Activated T-cell treated with anti-CD3 and anti-CD28 coated beads for 24 hours (primary cell): ENCODE data around the gene ADGRB3.
"Not testable (repeated sequence)": the region's sequence is repeated elsewhere in the genome, so short reads cannot be mapped to it uniquely, and the experiment has no call there.

Source experiments
- DNase-seq: peaks from one replicate; pipeline ENCODE4 v3.0.0-alpha.2; 2020; ENCODE audit warnings: low read depth

ADGRB3 gene

DNA sequence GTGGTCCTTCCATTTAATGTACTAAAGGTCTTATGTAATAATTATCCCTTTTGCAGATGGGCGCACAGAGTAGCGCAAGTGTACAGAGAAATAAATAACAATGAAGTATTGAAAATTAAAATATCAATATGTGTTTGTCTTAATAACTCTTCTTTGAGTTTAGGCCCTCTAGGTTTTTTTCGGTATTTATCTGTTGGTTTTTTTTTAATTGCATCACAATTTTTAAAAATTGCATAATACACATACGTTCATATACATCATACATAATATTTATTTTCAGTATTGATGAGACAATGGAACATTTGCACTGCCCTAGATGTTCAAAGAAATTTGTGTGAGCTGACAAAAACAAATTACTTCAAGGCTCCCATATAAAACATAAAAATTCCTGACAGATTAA is 15.1 kb downstream of the ADGRB3 start:
- no peak for DNase-seq

GRCh38 chr6:68651011-68651985 is 16.2 kb downstream of the ADGRB3 start:
- DNase-seq, result no peak

DNA sequence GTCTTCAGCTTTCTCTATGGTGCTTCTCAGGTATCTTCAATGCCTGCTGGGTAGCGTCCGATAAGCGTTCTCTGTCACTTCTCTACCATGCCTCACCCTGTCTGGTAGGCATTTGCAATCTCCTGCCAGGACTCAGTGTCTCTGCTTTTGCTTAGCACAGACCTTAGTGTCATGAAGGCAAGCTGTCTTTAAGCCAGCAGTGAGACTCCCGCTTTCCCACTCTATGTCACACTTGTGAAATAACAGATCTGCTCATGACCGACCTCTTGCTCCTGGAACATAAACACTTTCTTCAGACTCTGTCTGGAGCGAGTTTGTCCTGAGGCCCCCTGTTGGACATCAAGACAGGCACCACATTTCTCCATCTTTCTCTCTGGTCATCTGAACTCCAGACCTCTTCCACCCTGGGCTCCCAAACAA is 17.0 kb downstream of the ADGRB3 start:
- no peak for DNase-seq

DNA sequence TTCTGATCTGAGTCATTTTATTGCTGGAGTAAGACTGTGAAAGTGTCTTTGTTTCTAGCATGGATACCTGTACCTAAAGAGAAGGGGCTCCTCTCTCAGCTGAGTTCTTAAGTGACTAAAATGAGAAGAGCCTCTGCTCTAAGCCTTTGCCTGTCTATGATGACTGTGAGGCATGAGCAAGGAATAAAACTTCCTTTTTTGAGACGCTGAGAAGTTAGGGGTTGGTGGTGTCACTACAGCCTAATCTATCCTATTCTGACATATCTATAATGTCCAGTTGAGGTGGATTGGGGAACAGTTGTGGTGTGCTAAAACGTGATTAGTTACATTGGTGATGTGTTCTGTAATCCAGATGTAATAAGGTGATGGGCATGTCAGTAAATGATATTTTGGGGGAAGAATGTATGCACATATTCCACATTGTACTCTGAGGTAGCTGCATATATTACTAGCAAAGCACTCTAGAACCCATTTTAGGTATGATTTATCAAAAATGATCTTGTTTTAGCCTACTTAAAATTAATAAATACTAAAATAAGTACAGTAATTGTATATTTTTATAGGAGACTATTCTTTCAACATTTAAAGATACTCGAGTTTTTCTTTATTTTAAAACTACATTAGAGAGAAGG is 18.1 kb downstream of the ADGRB3 start:
- no peak for DNase-seq

- DNase-seq, result no peak
These were observed 18.6 kb downstream of the ADGRB3 start for GRCh38 chr6:68653706-68654089.

- no peak for DNase-seq
These were observed 19.1 kb downstream of the ADGRB3 start for GRCh38 chr6:68654134-68654533.

GRCh38 chr6:68655028-68655427 is 19.9 kb downstream of the ADGRB3 start:
- DNase-seq, result no peak

GRCh38 chr6:68657374-68658139 is 22.5 kb downstream of the ADGRB3 start:
- DNase-seq, result no peak

GRCh38 chr6:68658338-68658737 is 23.3 kb downstream of the ADGRB3 start:
- DNase-seq, result no peak

GRCh38 chr6:68673255-68673654 is 38.2 kb downstream of the ADGRB3 start:
- DNase-seq, result no peak

DNA sequence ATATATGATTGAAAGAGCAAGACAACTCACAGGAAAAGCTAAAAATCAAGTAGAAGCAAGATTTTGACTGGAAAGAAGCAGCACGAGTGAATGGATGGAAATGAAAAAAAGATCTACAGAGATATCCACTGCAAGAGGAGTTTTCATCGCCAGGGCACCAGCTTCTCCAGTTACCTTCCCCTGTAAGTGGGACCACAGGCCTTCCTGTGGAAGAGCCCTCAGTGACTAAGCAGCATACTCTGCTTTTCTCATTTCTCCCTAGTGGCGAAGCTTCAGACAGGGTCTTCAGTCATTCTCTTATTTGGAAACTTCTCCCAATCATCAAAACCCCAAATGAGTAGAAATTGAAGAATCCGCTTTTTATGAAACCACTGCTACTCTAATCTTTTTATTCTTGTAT is 40.5 kb downstream of the ADGRB3 start:
- no peak for DNase-seq

DNA sequence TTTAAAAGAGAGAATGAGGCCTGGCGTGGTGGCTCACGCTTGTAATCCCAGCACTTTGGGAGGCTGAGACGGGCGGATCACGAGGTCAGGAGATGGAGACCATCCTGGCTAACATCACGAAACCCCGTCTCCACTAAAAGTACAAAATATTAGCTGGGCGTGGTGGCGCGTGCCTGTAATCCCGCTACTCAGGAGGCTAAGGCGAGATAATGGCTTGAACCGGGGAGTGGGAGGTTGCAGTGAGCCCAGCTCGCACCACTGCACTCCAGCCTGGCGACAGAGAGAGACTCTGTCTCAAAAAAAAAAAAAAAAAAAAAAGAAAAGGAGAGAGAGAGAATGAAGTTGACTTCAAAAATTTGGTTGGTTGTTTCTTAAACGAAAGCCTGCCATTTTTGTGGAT is 41.0 kb downstream of the ADGRB3 start:
- not testable (repeated sequence) for DNase-seq

DNA sequence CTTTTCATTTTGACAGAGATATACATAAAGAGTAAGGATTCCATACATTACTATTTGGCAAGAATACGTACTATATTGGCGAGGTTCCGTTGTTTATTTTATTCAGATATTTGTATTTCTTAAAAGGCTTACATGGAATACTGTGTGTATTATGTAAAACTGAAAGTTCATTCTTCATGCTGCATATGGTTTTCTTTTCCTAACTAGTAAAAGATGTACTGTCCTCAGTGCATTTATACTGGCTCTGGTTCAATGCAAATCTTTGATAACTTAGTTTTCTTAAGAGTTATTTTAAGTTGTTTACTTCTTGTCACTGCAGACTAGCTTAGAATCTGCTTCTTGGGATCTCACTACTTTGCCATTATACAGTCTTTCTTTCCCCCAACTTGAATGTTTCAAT is 42.0 kb downstream of the ADGRB3 start:
- DNase-seq, result no peak

DNA sequence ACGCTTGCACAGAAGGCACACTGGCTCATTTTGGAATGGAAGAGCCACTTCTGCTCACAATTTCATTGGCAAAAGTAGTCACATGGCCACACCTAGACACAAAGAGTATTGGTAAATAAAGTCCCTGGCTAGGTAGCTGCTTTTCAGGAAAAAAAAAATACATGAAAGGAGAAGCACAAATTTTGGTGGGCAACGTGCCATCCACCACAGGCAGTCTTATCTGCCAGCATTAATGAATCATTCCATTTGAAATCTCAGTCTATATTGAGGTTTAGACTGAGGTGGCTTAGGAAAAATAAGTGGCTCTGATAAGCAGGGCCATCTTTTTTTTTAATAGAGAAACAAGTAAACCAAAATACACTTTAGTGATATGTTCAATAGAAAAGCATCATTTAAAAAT is 44.3 kb downstream of the ADGRB3 start:
- no peak for DNase-seq

GRCh38 chr6:68680264-68680663 is 45.2 kb downstream of the ADGRB3 start:
- no peak for DNase-seq

DNA sequence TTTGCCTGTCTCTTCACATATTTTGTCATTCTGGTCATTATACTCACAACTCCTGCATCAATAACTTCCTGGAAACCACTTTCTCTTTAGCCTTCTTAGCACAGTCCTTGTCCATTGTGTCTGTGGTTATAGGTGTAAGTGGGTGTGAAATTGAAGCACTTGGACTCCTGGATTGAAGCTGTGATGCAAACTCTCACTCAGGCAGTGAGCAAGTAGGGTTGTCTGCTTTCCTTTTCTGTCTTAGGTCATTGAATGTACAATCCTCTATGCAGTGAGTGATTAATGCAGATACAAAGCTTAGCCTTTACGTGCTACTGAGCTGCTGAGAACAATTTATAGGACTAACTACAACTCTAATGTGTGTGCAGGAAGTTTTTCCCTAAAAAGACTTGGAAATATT is 54.8 kb downstream of the ADGRB3 start:
- DNase-seq, result no peak

- DNase-seq, result no peak
These were observed 56.0 kb downstream of the ADGRB3 start for GRCh38 chr6:68691120-68691519.

DNA sequence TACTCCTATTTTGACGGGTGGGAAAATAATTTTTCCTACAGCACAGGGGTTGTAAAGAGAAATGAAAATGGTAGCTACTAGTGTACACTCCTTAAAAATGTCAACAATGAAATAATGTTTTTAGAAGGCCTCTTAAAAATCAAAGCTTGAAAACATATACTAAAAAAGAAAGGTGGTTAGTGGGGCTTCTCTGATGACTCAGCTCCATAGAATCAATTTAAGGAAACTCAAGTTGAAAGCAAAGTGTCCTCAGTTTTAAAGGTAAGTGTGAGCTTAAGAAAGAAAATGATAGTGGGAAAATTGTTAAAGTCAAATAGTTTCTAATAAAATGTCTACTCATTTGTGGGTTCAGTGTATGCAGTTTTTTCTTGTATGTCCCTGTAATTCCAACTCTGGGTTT is 58.2 kb downstream of the ADGRB3 start:
- no peak for DNase-seq

- DNase-seq, result no peak
These were observed 60.3 kb downstream of the ADGRB3 start for GRCh38 chr6:68695403-68695802.

GRCh38 chr6:68695838-68696237 is 60.8 kb downstream of the ADGRB3 start:
- DNase-seq, result no peak

GRCh38 chr6:68697394-68697793 is 62.3 kb downstream of the ADGRB3 start:
- no peak for DNase-seq

DNA sequence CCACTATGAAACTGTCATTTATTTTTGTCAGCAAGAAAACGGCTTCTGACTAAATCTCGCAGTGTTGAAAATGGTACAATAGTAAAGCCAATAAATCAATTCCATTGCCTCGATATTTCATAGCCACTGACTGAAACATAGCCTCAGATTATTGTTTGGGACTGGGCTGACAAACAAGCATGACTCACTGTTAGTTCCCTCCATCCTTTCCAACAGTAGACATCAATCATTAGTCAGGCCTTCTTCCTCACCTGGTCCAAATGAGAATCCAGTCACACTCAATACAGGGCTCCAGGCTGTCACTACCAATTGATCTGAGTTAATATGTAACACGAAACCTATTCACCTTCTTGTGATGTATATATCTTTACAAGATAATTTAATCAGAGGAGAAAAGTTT is 66.1 kb downstream of the ADGRB3 start:
- DNase-seq, result no peak

- DNase-seq, result no peak
These were observed 69.4 kb downstream of the ADGRB3 start for GRCh38 chr6:68704485-68704884.
